ENCODE data around the gene SLC2A9. TPM values are rescaled to one million over a fixed set of nuclear protein-coding genes. Genes with fewer than 3 reads are reported as not detected.

SLC2A9 gene
- total and polyA plus RNA-seq, 2 experiments from 2014 or later = 6.2 to 7.8 TPM

GRCh38 chr4:9833421-9833820, 187.9 kb downstream of the SLC2A9 start:
- no peaks in the 10 kb centered on the region for H3K79me2 ChIP-seq
- TF ChIP-seq, protein P1, sequence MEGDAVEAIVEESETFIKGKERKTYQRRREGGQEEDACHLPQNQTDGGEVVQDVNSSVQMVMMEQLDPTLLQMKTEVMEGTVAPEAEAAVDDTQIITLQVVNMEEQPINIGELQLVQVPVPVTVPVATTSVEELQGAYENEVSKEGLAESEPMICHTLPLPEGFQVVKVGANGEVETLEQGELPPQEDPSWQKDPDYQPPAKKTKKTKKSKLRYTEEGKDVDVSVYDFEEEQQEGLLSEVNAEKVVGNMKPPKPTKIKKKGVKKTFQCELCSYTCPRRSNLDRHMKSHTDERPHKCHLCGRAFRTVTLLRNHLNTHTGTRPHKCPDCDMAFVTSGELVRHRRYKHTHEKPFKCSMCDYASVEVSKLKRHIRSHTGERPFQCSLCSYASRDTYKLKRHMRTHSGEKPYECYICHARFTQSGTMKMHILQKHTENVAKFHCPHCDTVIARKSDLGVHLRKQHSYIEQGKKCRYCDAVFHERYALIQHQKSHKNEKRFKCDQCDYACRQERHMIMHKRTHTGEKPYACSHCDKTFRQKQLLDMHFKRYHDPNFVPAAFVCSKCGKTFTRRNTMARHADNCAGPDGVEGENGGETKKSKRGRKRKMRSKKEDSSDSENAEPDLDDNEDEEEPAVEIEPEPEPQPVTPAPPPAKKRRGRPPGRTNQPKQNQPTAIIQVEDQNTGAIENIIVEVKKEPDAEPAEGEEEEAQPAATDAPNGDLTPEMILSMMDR (IDR thresholded peaks at IDR 0.05; ENCODE audit: poor library complexity) = no peak
- TF ChIP-seq EZH2 (IDR thresholded peaks at IDR 0.05; ENCODE audit: borderline replicate concordance) (no peak), EZH2phosphoT487 (IDR thresholded peaks at IDR 0.05; ENCODE audit: low read depth, severe bottlenecking, unreplicated experiment) (no peak)
- H3K4me3 ChIP-seq = no peak overlapping the region
- no peaks in the 10 kb centered on the region for H3K9me2 ChIP-seq (replicated peaks; ENCODE audit: insufficient read depth)
- H2AFZ ChIP-seq = no peak overlapping the region
- no peaks in the 10 kb centered on the region for H4K20me1 ChIP-seq (ENCODE audit: insufficient read depth, poor library complexity, severe bottlenecking)
- no peak overlapping the region for H3K4me2 ChIP-seq
- H3K9me3 ChIP-seq (ENCODE audit: low read depth) = no peaks in the 10 kb centered on the region
- H3K36me3 ChIP-seq (replicated peaks; ENCODE audit: insufficient read depth, low read depth) = no peaks in the 10 kb centered on the region
- DNase-seq (ENCODE audit: low spot score) = no peak
- WGBS (ENCODE audit: low lambda C conversion rate, missing lambda C conversion rate) = 93% methylated on average over 5 of the region's 5 CpGs
- H3K27ac ChIP-seq = no peak overlapping the region
- H3K4me1 ChIP-seq (ENCODE audit: insufficient read depth) = no peaks in the 10 kb centered on the region
- no peaks in the 10 kb centered on the region for H3K27me3 ChIP-seq

DNA sequence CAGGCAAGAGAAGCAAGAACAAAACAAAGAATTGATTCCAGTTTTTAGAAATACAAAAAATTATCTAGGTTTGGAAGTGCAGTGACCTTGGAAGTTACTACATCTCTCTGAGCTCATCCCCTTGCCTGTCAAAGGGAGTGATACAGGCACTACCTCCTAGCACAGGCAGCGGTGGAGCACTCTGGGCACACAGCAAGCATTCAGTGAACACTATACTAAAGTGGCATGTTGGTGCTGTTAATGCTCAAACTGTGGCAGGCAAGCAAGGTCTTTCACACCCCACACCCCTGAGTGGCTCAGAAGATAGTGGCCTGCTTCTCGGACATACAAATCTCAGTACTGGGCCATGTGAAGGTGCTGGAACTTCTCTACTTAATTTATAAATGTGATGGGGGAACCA, 188.7 kb downstream of the SLC2A9 start:
- Histone ChIP-seq H3K79me2 (no peaks in the 10 kb centered on the region), H3K36me3 (replicated peaks; ENCODE audit: insufficient read depth, low read depth) (no peaks in the 10 kb centered on the region), H3K4me1 (ENCODE audit: insufficient read depth) (no peaks in the 10 kb centered on the region), H3K27ac (no peak overlapping the region), H3K27me3 (no peaks in the 10 kb centered on the region), H3K4me2 (no peak overlapping the region), H3K9me3 (ENCODE audit: low read depth) (no peaks in the 10 kb centered on the region), H3K9me2 (replicated peaks; ENCODE audit: insufficient read depth) (no peaks in the 10 kb centered on the region), H3K4me3 (no peak overlapping the region), H4K20me1 (ENCODE audit: insufficient read depth, poor library complexity, severe bottlenecking) (no peaks in the 10 kb centered on the region), H2AFZ (no peak overlapping the region)
- no peak for DNase-seq (ENCODE audit: low spot score)
- 91% methylated on average over 2 of the region's 2 CpGs for WGBS (ENCODE audit: low lambda C conversion rate, missing lambda C conversion rate)
- TF ChIP-seq, protein P1 (IDR thresholded peaks at IDR 0.05; ENCODE audit: poor library complexity) = no peak
- no peak for TF ChIP-seq EZH2 (IDR thresholded peaks at IDR 0.05; ENCODE audit: borderline replicate concordance)
- TF ChIP-seq EZH2phosphoT487 (IDR thresholded peaks at IDR 0.05; ENCODE audit: low read depth, severe bottlenecking, unreplicated experiment) = no peak

DNA sequence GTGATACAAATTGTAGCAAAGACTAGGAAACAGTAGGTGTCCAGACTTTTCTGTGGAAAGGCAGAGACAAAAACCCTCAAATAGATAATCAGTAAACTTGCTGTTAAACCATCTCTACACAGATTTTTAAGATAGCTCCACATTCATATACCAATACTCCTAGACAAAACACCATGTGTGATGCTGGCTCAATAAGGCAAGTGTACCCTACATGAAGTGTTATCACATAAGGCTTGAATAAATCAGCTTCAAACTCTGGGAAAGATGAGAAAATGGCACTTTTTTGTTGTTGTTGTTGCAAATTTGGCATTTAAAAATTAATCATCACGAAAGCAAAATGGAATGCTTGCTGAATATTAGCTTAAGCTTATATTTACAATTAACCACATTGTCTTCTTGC, 194.7 kb downstream of the SLC2A9 start:
- no peaks in the 10 kb centered on the region for H3K9me3 ChIP-seq (ENCODE audit: low read depth)
- H3K27me3 ChIP-seq = no peaks in the 10 kb centered on the region
- no peaks in the 10 kb centered on the region for H3K79me2 ChIP-seq
- WGBS (ENCODE audit: low lambda C conversion rate, missing lambda C conversion rate) = 85% methylated on average over 1 of the region's 1 CpG
- no peak overlapping the region for H2AFZ ChIP-seq
- no peak overlapping the region for H3K4me2 ChIP-seq
- DNase-seq (ENCODE audit: low spot score) = no peak
- H3K4me1 ChIP-seq (ENCODE audit: insufficient read depth) = no peaks in the 10 kb centered on the region
- no peak overlapping the region for H3K27ac ChIP-seq
- TF ChIP-seq EZH2phosphoT487 (IDR thresholded peaks at IDR 0.05; ENCODE audit: low read depth, severe bottlenecking, unreplicated experiment) (no peak), EZH2 (IDR thresholded peaks at IDR 0.05; ENCODE audit: borderline replicate concordance) (no peak)
- TF ChIP-seq, protein P1 (IDR thresholded peaks at IDR 0.05; ENCODE audit: poor library complexity) = no peak
- H3K4me3 ChIP-seq = no peak overlapping the region
- H3K36me3 ChIP-seq (replicated peaks; ENCODE audit: insufficient read depth, low read depth) = no peaks in the 10 kb centered on the region
- no peaks in the 10 kb centered on the region for H3K9me2 ChIP-seq (replicated peaks; ENCODE audit: insufficient read depth)
- no peaks in the 10 kb centered on the region for H4K20me1 ChIP-seq (ENCODE audit: insufficient read depth, poor library complexity, severe bottlenecking)

DNA sequence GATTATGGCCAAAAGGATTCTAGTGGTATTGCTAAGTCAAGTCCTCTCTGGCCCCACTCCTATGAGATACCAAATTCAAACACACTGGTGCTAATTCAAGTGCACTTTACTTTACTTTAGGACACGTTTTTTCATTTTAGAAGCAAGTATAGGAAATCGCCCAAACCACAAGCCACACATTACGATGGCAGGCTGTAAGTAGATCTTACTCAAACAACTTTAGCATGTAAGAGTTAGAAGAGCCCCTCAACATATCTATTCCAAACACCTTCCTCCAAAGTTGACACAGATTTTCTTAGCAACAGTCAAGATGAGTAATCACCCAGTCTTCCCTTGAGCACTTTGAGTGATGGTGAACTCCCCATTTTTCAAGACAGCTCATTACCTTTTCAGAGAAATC, 196.2 kb downstream of the SLC2A9 start:
- H3K27me3 ChIP-seq = no peaks in the 10 kb centered on the region
- TF ChIP-seq EZH2 (IDR thresholded peaks at IDR 0.05; ENCODE audit: borderline replicate concordance) (no peak), EZH2phosphoT487 (IDR thresholded peaks at IDR 0.05; ENCODE audit: low read depth, severe bottlenecking, unreplicated experiment) (no peak)
- TF ChIP-seq, protein P1 (IDR thresholded peaks at IDR 0.05; ENCODE audit: poor library complexity) = no peak
- 89% methylated on average over 3 of the region's 3 CpGs for WGBS (ENCODE audit: low lambda C conversion rate, missing lambda C conversion rate)

More for the DNA sequence above, 196.2 kb downstream of the SLC2A9 start:
- Histone ChIP-seq H3K4me2 (no peak overlapping the region), H3K4me3 (no peak overlapping the region), H3K9me3 (ENCODE audit: low read depth) (no peaks in the 10 kb centered on the region), H3K9me2 (replicated peaks; ENCODE audit: insufficient read depth) (no peaks in the 10 kb centered on the region), H3K36me3 (replicated peaks; ENCODE audit: insufficient read depth, low read depth) (no peaks in the 10 kb centered on the region), H2AFZ (no peak overlapping the region), H3K27ac (no peak overlapping the region), H3K4me1 (ENCODE audit: insufficient read depth) (no peaks in the 10 kb centered on the region), H3K79me2 (no peaks in the 10 kb centered on the region), H4K20me1 (ENCODE audit: insufficient read depth, poor library complexity, severe bottlenecking) (no peaks in the 10 kb centered on the region)
- no peak for DNase-seq (ENCODE audit: low spot score)

All from hepatocyte (in vitro differentiated cells).